HT1080 (cell line): ENCODE measurements around the gene ITM2B. TPM values are rescaled to one million over a fixed set of nuclear protein-coding genes. Genes with fewer than 3 reads are reported as not detected.
"Not testable (repeated sequence)": the region's sequence is repeated elsewhere in the genome, so short reads cannot be mapped to it uniquely, and the experiment has no call there.

Experiments used
- DNase-seq: peaks from one replicate; pipeline ENCODE4 v3.0.0-alpha.2; 2015; ENCODE audit warnings: low read depth
- total RNA-seq: library from RNA; depleted of rRNA; stranded (reverse); fragments of >200 nt; shearing (Covaris generic); gene quantifications from 2 replicates; pipeline ENCODE4 v1.2.3, GENCODE V29; 2014

Gene ITM2B
- total RNA-seq, 1 experiment from 2014 or later: 147 TPM

DNA sequence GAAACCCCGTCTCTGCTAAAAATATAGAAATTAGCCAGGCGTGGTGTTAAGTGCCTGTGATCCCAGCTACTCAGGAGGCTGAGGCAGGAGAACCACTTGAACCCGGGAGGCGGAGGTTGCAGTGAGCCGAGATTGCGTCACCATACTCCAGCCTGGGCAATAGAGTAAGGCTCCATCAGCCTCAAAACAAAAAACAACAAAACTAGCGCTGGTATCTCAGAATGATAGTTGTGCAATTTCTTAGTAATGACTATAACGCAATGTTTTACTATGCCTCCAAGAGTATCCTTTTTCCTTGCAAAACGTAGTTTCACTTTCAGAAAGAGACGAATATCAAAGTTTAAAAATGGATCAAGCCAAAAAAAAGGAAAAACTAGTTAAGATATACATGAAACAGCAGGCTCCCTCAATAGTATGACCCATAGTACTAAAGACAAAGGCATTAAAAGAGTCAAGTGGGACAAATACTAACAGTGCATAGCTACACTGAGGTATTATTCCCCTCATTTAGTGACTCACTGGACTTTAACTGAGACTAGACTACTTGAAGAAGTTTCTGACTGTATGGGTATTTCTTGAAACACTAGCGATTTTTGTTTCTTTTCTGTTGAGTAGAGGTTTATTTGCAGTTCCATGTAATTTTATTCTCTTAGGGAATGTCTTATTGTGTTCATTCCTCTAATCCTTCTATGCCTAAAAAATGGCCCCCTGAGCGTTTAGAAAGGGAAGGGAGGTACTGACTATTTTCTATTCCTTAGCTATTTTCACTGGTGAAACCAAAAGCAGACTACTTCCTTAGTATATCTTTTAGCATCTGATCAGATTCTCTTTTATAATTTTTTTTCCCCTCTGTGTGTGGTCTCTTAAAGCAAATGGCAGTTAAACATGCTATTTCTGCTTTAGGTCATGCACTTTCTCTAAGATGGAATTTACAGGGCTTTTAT, 10.4 kb upstream of the ITM2B start:
- DNase-seq: no peak

GRCh38 chr13:48224701-48225100, 8.3 kb upstream of the ITM2B start:
- DNase-seq: no peak

- no peak for DNase-seq
These were observed 2.5 kb upstream of the ITM2B start for GRCh38 chr13:48230541-48230940.

GRCh38 chr13:48231080-48231479, 1.9 kb upstream of the ITM2B start:
- no peak for DNase-seq

GRCh38 chr13:48231933-48232332, 1.1 kb upstream of the ITM2B start:
- DNase-seq: no peak

DNA sequence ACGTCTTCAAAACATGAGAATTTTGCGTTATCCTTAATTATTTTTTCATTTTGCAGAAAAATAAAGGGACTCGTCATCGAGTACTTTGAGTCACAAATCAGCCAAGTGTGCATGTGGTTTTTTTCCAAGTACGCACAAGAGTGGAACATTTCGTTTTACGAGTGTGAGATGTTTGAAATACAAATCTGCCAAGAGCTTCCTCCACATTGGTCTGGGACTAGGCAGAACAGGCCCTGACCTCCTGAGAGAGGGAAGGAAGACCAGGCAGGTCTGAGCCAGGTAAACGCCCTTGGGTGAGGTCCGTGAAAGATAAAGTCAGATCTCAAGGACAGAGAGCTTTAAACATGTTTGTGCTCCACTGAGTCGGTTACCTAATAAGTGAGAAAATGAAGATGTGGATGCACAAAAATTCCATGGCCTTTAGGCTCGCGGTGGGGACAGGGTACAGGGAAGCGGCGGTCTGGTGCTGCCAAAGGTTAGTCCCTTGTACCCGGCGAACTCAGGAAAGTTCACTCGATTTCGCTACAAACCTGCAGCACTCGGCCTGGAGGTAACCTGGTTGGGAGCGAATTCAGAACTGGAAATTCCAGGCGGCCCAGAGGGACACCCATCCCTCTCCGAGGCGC, 473 bp upstream of the ITM2B start:
- no peak for DNase-seq

GRCh38 chr13:48233889-48234488, 983 bp downstream of the ITM2B start:
- no peak for DNase-seq

DNA sequence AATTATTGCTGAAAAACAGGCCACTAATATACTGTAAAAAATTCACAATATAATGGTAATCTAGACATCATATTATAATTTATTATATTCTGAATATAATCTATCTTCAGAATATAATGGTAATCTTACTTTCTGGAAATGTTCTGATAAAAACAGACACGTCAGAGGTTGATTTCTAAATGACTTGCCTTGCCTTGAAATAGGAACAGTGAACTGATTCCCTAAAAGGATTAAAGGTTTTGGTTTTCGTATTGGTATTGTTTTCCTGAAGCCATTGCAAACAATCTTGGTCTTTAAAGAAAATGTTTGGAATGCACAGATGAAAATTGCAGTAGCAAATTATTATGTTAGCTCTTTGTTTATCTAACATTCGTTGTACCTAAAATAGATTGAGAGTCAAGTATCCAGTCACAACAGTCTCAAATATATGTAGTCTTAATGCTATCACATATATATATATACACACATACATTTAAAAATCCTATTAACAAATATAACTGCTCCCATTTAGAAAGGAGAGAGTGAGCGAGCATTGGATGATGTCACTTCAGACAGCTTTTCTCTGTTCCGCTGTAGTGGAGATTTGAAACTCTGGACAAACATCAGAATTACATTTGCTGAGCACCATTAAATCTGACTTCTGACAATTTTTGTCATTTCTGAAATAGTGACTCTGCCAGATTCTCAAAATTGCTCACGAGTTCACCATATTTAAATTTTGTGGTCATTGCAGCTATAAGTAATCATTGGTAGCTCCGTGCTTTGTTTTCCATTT, 1.7 kb downstream of the ITM2B start:
- no peak for DNase-seq

- peak; percentile 6 for DNase-seq
These were observed 2.5 kb downstream of the ITM2B start for GRCh38 chr13:48235341-48236135.

DNA sequence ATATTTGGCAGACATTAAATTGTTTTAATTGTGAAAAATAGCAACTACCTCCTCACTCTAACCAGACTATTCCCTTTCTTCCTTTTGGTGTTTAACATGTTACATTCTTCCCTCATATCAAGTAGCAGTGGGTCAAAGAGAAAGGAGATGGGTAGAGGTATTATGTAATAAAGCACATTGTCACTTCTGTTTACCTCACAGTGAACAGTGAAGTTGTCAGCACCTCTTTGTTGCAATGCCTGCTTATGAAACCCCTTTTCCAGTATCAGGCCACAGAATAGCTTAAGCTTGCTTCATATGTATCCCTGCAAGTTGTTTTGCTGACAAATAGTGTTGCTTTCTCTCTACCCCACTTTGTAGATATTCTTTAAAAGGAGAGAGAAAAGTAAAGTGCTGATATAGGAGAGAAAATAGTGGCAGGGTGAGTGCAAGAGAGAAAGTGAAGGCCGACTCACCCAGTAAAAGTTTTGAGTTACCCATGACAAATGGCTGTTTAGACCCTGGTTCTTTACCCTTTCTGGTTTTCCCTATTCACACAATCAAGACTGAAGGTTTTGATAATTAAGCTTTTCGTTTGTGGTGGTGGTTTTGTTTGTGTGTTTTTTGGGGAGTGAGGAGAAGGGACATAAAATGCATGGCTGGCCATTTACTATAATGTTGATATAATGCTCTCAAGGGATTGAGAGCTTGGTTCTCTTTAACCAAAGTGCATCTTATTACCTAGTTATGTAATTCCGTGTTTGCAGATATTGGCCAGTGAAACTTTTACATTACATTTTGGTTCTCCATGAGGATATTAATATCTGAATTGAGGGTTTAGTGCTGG, 3.7 kb downstream of the ITM2B start:
- DNase-seq: no peak

DNA sequence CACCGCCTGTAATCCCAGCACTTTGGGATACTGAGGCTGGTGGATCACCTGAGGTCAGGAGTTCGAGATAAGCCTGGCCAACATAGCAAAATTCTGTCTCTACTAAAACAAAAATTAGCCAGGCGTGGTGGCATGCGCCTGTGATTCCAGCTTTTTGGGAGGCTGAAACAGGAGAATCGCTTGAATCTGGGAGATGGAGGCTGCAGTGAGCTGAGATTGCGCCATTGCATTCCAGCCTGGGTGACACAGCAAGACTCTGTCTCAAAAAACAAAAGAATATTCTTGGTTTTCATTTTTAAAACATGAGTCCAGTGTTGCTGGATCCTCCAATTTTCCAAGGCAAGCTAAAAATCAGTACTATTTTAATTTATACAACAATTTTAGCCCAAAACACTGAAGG, 6.4 kb downstream of the ITM2B start:
- not testable (repeated sequence) for DNase-seq

DNA sequence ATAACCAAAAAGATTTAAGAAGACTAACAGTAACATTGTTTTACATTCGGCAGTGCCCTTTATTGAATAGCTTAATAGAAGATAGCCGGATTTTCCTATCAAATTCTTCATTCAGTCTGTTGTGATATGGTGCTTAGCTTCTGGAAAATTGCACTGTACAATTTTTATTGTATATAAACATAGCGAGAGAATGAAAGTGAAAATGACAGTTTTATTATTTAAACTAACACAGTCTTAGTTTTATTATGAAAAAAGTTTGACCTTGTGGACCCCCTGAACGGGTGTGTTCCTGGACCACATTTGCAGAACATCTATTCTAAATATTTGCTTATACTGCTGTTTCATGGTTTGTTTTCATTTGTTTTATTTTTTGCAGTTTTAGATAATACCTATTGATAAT, 8.6 kb downstream of the ITM2B start:
- DNase-seq: no peak

DNA sequence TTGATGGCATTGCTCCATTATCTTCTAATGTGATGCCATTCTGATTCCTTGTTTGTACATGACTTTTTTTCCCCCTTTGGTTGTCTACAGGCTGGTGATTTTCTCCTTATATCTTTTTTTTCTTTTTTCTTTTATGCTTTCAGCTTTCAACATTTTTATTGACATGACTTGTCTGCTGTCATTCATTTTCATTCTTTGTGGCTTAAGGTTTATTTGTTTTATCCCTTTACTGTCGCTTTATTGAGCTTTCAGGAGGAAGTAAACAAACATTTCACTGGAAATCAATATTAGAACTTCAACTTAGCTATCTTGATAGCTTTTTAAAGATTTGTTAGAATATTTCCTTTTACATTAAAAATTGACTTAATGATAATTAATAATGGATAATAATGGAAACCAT, 9.7 kb downstream of the ITM2B start:
- no peak for DNase-seq

- no peak for DNase-seq
These were observed 11.2 kb downstream of the ITM2B start for GRCh38 chr13:48244159-48244558.

- DNase-seq: no peak
These were observed 13.1 kb downstream of the ITM2B start for GRCh38 chr13:48246102-48246501.

DNA sequence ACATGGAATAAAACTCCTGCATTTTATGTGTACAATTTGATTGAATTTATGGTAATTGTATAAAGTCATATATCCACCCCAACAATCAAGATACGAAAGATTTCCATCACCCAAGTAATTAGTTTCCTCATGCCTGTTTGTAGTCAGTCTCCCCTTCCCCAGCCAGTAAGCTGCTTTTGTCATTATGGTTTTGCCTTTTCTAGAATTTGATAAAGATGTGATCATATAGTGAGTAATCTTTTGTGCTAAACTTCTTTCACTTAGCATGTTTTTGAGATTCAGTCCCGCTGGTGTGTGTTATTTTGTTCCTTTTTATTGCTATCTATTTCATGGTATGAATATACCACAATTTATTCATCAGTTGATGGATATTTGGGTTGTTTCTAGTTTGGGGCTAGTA, 16.0 kb downstream of the ITM2B start:
- no peak for DNase-seq

DNA sequence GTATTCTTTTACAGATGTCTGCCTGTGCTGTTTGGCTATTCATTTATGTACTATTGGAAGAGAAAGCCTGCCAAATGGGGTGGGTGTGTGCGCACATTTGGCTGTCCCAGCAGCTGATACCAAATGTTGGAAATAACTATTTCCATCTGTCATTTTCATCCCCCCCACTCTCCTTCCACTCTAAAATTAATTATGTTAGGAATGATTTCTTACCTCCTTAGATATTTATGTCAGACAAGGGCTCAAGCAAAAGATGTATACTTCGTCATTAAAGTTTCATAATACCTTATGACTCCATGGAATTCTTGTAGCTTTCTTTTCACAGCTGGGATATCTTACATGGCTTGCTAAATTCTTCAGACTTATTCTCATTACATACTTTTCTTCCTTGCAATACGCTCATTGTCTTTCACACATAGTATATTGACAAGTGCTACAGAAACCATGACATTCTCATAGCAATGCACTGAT, 18.6 kb downstream of the ITM2B start:
- DNase-seq: no peak

DNA sequence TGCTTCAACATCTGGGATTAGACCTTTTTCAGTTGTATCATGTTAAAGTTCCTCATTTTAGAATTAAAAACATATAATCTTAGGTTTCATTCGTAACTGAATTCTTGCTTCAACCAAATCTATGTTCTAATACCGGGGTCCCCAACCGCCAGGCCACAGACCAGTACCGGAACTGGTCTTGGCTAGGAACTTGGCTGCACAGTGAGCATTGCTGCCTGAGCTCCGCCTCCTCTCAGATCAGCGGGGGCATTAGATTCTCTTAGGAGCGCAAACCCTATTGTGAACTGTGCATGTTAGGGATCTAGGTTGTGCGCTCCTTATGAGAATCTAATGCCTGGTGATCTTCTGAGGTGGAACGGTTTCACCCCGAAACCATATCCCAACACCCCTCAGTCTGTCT, 19.2 kb downstream of the ITM2B start:
- DNase-seq: no peak

GRCh38 chr13:48253849-48254248, 20.8 kb downstream of the ITM2B start:
- DNase-seq: no peak

DNA sequence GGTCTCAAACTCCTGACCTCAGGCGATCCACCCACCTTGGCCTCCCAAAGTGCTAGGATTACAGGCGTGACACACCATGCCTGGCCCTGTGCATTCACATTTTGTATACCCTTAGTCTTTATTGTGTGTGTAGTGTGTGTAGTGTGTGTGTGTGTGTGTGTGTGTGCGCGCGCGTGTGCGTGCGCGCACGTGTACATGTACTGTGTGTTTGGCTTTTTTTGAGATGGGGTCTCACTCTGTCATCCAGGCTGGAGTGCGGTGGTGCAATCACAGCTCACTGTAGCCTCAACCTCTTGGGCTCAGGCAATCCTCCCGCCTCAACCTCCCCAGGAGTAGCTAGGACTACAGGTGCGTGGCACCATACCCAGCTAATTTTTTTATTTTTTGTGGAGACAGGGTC, 22.1 kb downstream of the ITM2B start:
- DNase-seq: no peak
